SK-MEL-5 (cell line): Measurements from ENCODE around the gene ZNF563. TPM values are rescaled to one million over a fixed set of nuclear protein-coding genes. Genes with fewer than 3 reads are reported as not detected.

Experiments
- small RNA-seq, 2 experiments: library from RNA; depleted of rRNA; stranded (forward); fragments of <200 nt; gene quantifications; one replicate each; pipeline ENCODE3, GENCODE V24; 2014
- total RNA-seq: library from RNA; depleted of rRNA; stranded (reverse); fragments of >200 nt; shearing (Covaris generic); gene quantifications from 2 replicates; pipeline ENCODE4 v1.2.3, GENCODE V29; 2014; rRNA removed

The ZNF563 gene
- total RNA-seq, 1 experiment from 2014 or later, result 1.6 TPM

Small RNA genes lying within 50 kb of the gene (small RNA-seq; reads per million reads assigned to genes)
- 0 reads per million in 2 experiments for gene RPS29P23

Other genes starting within 250 kb of the ZNF563 start
- gene ZNF20, start 193.3 kb downstream of the ZNF563 start, total RNA-seq, result 5.4 and 5.9 TPM in 2 replicates
- 1.6 and 1.9 TPM in 2 replicates for gene ZNF625, start 176.9 kb downstream of the ZNF563 start, total RNA-seq
- 3.2 and 4.5 TPM in 2 replicates for gene ZNF136, start 170.5 kb downstream of the ZNF563 start, total RNA-seq
- gene ZNF44, start 38.8 kb downstream of the ZNF563 start, total RNA-seq, result 1.3 and 2.2 TPM in 2 replicates
- 0.27 and 0.58 TPM in 2 replicates for gene ZNF442, start 32.0 kb upstream of the ZNF563 start, total RNA-seq
- 2.6 and 4.0 TPM in 2 replicates for gene ZNF799, start 67.6 kb upstream of the ZNF563 start, total RNA-seq
- 1.1 and 2.0 TPM in 2 replicates for gene ZNF443, start 107.4 kb upstream of the ZNF563 start, total RNA-seq
- 1.6 and 2.2 TPM in 2 replicates for gene ZNF709, start 151.2 kb upstream of the ZNF563 start, total RNA-seq
- 3.5 and 4.9 TPM in 2 replicates for gene ZNF564, start 217.8 kb upstream of the ZNF563 start, total RNA-seq